IMR-90 (cell line): ENCODE data around the gene RBM28.

Source experiments
- RFX5 ChIP-seq: IDR thresholded peaks from 2 replicates; pipeline ENCODE4 v1.8.0; 2012; ENCODE audit warnings: low read depth, mild to moderate bottlenecking, low read length, moderate library complexity
- TF ChIP-seq, protein P1 (sequence below): conservative IDR thresholded peaks from 2 replicates; pipeline ENCODE4 v1.5.1; 2012; ENCODE audit warnings: mild to moderate bottlenecking, low read depth, low read length, improper control_type of control experiment

DNA sequence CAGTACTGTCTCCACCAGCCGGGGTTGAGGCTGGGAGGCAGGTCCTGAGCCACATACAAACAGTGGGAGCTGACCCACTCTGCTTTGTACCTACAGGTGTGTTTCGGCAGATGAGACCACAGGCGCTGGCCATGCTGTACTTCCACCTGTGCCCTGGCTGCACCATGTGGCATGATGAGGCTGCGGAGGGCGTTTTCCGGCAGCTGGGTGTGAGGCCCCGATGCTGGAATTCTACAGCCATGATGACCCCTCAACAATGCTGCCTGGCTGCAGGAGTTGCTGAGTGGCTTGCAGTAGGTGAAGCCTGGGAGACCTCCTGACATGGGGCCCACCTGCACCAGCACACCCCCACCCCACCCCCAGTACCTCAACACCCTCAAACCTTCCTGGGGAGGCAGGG is 48.1 kb upstream of the RBM28 start:
- TF ChIP-seq, protein P1, sequence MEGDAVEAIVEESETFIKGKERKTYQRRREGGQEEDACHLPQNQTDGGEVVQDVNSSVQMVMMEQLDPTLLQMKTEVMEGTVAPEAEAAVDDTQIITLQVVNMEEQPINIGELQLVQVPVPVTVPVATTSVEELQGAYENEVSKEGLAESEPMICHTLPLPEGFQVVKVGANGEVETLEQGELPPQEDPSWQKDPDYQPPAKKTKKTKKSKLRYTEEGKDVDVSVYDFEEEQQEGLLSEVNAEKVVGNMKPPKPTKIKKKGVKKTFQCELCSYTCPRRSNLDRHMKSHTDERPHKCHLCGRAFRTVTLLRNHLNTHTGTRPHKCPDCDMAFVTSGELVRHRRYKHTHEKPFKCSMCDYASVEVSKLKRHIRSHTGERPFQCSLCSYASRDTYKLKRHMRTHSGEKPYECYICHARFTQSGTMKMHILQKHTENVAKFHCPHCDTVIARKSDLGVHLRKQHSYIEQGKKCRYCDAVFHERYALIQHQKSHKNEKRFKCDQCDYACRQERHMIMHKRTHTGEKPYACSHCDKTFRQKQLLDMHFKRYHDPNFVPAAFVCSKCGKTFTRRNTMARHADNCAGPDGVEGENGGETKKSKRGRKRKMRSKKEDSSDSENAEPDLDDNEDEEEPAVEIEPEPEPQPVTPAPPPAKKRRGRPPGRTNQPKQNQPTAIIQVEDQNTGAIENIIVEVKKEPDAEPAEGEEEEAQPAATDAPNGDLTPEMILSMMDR, result no peak
- no peak for TF ChIP-seq RFX5
